Activated CD8-positive, alpha-beta memory T cell treated with anti-CD3 and anti-CD28 coated beads for 1 hour (primary cell): ENCODE data around the gene ITGB1.

Experiments
- DNase-seq, 2 donors: peaks; one replicate each; pipeline ENCODE4 v3.0.0-alpha.2; 2020; ENCODE audit warnings: low read depth in 1 of 2; ENCODE audit errors: extremely low read depth in 1 of 2

Gene ITGB1

GRCh38 chr10:32893434-32893833, 64.6 kb downstream of the ITGB1 start:
- no peak for DNase-seq

- no peak for DNase-seq
These were observed 66.8 kb downstream of the ITGB1 start for GRCh38 chr10:32891261-32891660.

- no peak for DNase-seq
These were observed 67.6 kb downstream of the ITGB1 start for GRCh38 chr10:32890444-32890843.

DNA sequence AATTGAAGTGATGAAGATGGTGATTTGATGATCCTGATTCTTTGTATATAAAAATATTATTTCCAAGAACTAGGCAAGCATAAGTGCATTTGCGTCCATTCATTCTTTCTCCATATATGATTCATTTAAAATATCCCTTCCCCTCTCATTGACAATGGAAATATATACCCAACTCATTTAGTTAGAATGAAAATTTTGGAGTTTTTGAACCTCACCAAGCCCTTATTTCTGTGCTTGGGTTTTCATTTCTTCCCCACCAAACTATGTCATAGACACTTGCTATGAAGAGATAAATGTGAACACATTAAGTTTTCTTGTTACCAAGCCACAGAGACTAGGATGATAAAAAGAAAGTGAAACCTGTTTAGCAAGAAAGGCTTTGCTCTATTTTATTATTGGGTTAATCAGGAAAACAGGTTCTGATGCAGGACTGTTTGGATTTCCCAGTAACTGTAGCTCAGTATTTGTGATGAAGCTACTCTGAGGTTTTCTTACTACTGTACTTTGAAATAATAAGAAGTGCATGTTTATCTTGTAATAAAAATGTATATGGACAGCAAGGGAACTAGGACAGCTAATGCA, 68.3 kb downstream of the ITGB1 start:
- no peak for DNase-seq

DNA sequence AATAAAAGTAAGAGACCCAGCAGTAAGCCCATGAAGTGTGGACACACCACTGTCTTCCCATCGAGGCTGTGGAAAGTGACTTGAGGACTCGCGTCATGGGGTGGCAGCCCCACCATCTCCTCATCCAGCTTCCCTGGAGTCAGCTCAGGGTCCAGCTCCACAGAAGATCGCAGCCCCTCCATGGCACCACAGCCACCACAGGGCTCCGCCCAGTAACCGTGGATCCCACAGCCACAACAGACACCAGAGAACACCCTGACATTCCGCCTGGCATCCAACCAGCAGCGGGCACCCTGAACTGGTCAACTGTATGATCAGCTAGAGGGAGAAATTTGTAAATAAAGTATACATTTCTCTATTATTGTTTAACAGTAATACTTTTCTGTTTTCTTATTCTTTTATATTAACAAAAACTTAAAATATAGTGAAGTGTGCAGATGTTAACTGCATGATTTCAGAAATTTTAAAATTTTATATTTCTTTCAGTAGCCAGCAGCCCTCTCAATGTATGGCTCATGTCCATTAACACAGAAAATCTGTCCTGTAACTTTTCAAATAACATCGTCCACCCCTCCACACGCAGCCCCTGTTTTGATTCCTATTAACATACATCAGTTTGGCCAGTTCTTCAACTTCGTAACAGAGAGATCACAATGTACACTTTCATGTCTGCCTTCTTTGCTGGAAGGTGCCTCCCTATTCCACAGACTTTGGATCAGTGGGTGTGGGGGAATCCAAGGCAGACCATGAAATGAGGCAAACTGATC, 69.7 kb downstream of the ITGB1 start:
- DNase-seq = no peak

GRCh38 chr10:32887481-32887880, 70.5 kb downstream of the ITGB1 start:
- DNase-seq = no peak

- DNase-seq = no peak
These were observed 76.0 kb downstream of the ITGB1 start for GRCh38 chr10:32882076-32882475.

DNA sequence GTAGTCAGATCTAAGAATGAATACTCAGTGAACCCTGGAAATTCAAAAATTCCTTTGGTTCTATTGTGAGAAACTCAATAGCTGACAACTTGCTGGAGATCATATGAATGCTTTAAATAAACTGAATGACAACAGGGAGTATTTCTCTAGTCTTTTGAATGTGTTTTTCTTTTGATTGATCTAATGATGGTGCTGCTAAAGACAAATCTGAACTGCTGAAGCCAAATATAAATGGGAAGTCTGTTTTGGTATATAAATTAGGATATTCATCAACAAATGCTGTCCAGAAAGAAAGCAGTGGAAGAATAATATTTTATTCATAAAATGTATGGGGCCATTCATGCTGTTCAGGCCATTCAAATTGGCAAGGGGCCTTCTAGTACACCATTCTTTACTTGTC, 79.4 kb downstream of the ITGB1 start:
- no peak for DNase-seq

DNA sequence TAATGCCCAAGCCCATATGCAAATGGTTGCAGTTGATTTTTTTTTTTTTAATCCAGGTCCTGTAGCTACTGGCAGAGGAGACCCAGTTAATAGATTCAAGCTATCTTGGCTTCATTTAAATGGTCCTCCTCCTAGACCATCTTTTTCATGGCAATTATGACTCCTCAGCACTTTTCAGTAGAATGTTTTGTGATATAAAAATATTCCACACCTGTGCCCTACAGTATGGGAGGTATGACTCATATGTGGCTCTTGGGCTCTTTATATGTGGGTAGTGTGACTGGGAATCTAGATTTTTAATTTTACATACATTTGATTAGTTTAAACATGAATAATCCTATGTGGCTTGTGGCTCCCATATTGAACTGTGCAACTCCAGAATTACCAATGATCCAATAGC, 80.1 kb downstream of the ITGB1 start:
- no peak for DNase-seq

- no peak for DNase-seq
These were observed 92.9 kb downstream of the ITGB1 start for GRCh38 chr10:32865170-32865569.

DNA sequence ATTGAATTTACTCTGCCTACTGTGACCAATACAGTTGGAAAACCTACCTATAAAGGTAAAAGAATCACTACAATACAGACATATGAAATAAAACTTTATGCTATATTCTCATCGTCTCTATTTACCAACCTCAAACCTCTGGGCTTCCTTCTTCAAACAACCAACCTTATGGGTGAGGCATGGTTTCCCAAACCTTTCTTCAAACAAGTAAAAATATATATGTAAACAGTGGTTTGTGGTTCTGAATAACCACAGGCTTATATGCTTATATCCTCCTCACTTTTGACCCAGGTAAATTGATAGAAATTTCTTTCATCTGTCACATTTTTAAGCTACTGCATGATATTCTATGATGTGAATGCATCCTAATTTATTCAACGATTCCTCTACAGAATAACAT, 103.6 kb downstream of the ITGB1 start:
- no peak for DNase-seq

- DNase-seq = no peak
These were observed 106.7 kb downstream of the ITGB1 start for GRCh38 chr10:32851301-32851700.
